GM12878 (cell line): ENCODE data around the gene UBQLN4. TPM values are rescaled to one million over a fixed set of nuclear protein-coding genes. Genes with fewer than 3 reads are reported as not detected.

Source experiments
- EED ChIP-seq: sonication (generic); IDR thresholded peaks from 2 replicates; pipeline ENCODE4 v1.6.1; 2016; ENCODE audit warnings: antibody characterized with exemption, low read depth
- EGR1 ChIP-seq, 2 experiments: IDR thresholded peaks; 1 replicate in 1 of 2; 2 replicates in 1 of 2; pipeline ENCODE4 v1.6.1; 2011 to 2012; ENCODE audit warnings: low read depth in 2 of 2, low read length in 2 of 2, borderline replicate concordance in 1 of 2, mild to moderate bottlenecking in 1 of 2, moderate library complexity in 1 of 2
- IKZF1 ChIP-seq: fragments of 450-650 bp; conservative IDR thresholded peaks from 2 replicates; pipeline ENCODE4 v1.6.1; 2017; ENCODE audit warnings: antibody characterized with exemption, mild to moderate bottlenecking
- NFXL1 ChIP-seq: fragments of 450-650 bp; IDR thresholded peaks from 2 replicates; pipeline ENCODE4 v1.6.1; 2017; ENCODE audit warnings: antibody characterized with exemption, mild to moderate bottlenecking, borderline replicate concordance
- NFYB ChIP-seq: IDR thresholded peaks from 2 replicates; pipeline ENCODE4 v1.6.1; 2011; ENCODE audit warnings: low read depth, mild to moderate bottlenecking, low read length, improper control_type of control experiment, moderate library complexity; ENCODE audit not compliant: insufficient read depth
- NR2F1 ChIP-seq: fragments of 450-650 bp; conservative IDR thresholded peaks from 2 replicates; pipeline ENCODE4 v1.6.1; 2017; ENCODE audit warnings: mild to moderate bottlenecking
- SMAD1 ChIP-seq: fragments of 450-650 bp; IDR thresholded peaks from 2 replicates; pipeline ENCODE4 v1.6.1; 2018; ENCODE audit warnings: mild to moderate bottlenecking, low read depth; ENCODE audit not compliant: partially characterized antibody
- SREBF2 ChIP-seq: IDR thresholded peaks from 2 replicates; pipeline ENCODE4 v1.6.1; 2012; ENCODE audit warnings: mild to moderate bottlenecking, low read length
- ZBED1 ChIP-seq: IDR thresholded peaks from 2 replicates; pipeline ENCODE4 v1.6.1; 2016; ENCODE audit warnings: borderline replicate concordance
- ZNF207 ChIP-seq: fragments of 450-650 bp; IDR thresholded peaks from 2 replicates; pipeline ENCODE4 v1.6.1; 2014; ENCODE audit warnings: antibody characterized with exemption, mild to moderate bottlenecking, borderline replicate concordance
- ZNF274 ChIP-seq: IDR thresholded peaks from one replicate; pipeline ENCODE4 v1.8.0; 2011; ENCODE audit not compliant: insufficient read length, insufficient read depth
- polyA plus RNA-seq, 11 experiments: library from polyadenylated mRNA; depleted of rRNA in 4 of 11; unstranded in 6 of 11; stranded (reverse) in 5 of 11; fragments of >200 nt; fragmentation: Nextera tagmentation in 4 of 11; fragmentation: Illumina TruSeq in 1 of 11; extraction: Ambion mirVana in 4 of 11; extraction: Trizol in 1 of 11; gene quantifications; 1 replicate in 1 of 11; 2 replicates in 10 of 11; pipeline versions ENCODE4 v1.2.1 to v1.2.3, GENCODE V29; 2011 to 2016; ENCODE audit warnings: inconsistent platforms in 2 of 11, missing spikeins in 2 of 11, low read depth in 1 of 11
- total RNA-seq, 4 experiments: library from RNA; depleted of rRNA in 3 of 4; stranded (reverse); fragments of >200 nt in 3 of 4; fragmentation: Illumina TruSeq in 1 of 4; extraction: Trizol in 1 of 4; gene quantifications; 2 replicates each; pipeline versions ENCODE4 v1.2.1 to v1.2.3, GENCODE V29; 2013 to 2021
- TF ChIP-seq, protein P1 (sequence below): fragments of 450-650 bp; formaldehyde crosslinking; IDR thresholded peaks from 2 replicates; pipeline ENCODE4 v1.5.0; 2022; ENCODE audit warnings: mild to moderate bottlenecking, missing genetic modification characterization
- TF ChIP-seq, protein P2 (sequence below): IDR thresholded peaks from 2 replicates; pipeline ENCODE4 v1.6.1; 2012; ENCODE audit warnings: low read depth, low read length, improper control_type of control experiment
- TF ChIP-seq, protein P3 (sequence below): IDR thresholded peaks from 2 replicates; pipeline ENCODE4 v1.6.1; 2011; ENCODE audit warnings: low read depth, mild to moderate bottlenecking, low read length, moderate library complexity, borderline replicate concordance; ENCODE audit errors: extremely low read depth
- TF ChIP-seq, protein P4 (sequence below): fragments of 450-650 bp; IDR thresholded peaks from 2 replicates; pipeline ENCODE4 v1.6.1; 2016; ENCODE audit warnings: mild to moderate bottlenecking

The UBQLN4 gene
- total and polyA plus RNA-seq, 10 of the 15 experiments (the other 5 are each of a cell fraction or from before 2014, with no cell fraction given) = 10.0 to 44.6 (median 19.7) TPM

DNA sequence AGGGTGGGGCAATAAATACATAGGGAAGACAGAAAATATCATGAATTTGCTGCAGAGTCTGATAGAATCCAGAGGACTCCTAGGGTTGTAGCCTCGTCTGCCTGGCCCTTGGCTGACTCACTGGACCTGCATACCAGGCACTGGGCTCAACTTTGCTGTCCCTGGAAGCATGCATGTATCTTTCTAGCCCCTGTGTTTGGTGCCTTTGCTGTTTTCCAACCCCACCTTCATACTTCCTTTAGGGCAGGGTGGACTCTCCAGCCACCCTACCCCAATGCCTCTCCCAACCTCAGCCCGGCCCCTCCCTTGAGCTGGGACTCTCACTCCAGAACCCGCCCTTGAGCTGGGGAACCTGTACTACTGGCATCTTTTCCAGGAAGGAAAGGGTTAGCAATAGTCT is 8.6 kb upstream of the UBQLN4 start (continued):
- TF ChIP-seq, protein P1, sequence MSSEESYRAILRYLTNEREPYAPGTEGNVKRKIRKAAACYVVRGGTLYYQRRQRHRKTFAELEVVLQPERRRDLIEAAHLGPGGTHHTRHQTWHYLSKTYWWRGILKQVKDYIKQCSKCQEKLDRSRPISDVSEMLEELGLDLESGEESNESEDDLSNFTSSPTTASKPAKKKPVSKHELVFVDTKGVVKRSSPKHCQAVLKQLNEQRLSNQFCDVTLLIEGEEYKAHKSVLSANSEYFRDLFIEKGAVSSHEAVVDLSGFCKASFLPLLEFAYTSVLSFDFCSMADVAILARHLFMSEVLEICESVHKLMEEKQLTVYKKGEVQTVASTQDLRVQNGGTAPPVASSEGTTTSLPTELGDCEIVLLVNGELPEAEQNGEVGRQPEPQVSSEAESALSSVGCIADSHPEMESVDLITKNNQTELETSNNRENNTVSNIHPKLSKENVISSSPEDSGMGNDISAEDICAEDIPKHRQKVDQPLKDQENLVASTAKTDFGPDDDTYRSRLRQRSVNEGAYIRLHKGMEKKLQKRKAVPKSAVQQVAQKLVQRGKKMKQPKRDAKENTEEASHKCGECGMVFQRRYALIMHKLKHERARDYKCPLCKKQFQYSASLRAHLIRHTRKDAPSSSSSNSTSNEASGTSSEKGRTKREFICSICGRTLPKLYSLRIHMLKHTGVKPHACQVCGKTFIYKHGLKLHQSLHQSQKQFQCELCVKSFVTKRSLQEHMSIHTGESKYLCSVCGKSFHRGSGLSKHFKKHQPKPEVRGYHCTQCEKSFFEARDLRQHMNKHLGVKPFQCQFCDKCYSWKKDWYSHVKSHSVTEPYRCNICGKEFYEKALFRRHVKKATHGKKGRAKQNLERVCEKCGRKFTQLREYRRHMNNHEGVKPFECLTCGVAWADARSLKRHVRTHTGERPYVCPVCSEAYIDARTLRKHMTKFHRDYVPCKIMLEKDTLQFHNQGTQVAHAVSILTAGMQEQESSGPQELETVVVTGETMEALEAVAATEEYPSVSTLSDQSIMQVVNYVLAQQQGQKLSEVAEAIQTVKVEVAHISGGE (CRISPR knock-in tag) = no peak
- TF ChIP-seq SREBF2 (no peak), SMAD1 (no peak), IKZF1 (no peak), ZNF274 (no peak), EGR1 (IDR thresholded peaks at IDR 0.05; ENCODE audit: borderline replicate concordance in 1 of 2, low read depth in 2 of 2, low read length in 2 of 2) (no peak), NR2F1 (no peak), ZNF207 (no peak), ZBED1 (no peak), EED (no peak), NFXL1 (no peak), NFYB (no peak)
- TF ChIP-seq, protein P2, sequence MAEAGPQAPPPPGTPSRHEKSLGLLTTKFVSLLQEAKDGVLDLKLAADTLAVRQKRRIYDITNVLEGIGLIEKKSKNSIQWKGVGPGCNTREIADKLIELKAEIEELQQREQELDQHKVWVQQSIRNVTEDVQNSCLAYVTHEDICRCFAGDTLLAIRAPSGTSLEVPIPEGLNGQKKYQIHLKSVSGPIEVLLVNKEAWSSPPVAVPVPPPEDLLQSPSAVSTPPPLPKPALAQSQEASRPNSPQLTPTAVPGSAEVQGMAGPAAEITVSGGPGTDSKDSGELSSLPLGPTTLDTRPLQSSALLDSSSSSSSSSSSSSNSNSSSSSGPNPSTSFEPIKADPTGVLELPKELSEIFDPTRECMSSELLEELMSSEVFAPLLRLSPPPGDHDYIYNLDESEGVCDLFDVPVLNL = no peak
- TF ChIP-seq, protein P3, sequence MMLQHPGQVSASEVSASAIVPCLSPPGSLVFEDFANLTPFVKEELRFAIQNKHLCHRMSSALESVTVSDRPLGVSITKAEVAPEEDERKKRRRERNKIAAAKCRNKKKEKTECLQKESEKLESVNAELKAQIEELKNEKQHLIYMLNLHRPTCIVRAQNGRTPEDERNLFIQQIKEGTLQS = no peak
- TF ChIP-seq, protein P4, sequence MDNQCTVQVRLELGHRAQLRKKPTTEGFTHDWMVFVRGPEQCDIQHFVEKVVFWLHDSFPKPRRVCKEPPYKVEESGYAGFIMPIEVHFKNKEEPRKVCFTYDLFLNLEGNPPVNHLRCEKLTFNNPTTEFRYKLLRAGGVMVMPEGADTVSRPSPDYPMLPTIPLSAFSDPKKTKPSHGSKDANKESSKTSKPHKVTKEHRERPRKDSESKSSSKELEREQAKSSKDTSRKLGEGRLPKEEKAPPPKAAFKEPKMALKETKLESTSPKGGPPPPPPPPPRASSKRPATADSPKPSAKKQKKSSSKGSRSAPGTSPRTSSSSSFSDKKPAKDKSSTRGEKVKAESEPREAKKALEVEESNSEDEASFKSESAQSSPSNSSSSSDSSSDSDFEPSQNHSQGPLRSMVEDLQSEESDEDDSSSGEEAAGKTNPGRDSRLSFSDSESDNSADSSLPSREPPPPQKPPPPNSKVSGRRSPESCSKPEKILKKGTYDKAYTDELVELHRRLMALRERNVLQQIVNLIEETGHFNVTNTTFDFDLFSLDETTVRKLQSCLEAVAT = no peak
- TF ChIP-seq, all 136 proteins: peak for 0
